ENCODE measurements around the gene DDX21.

DNA sequence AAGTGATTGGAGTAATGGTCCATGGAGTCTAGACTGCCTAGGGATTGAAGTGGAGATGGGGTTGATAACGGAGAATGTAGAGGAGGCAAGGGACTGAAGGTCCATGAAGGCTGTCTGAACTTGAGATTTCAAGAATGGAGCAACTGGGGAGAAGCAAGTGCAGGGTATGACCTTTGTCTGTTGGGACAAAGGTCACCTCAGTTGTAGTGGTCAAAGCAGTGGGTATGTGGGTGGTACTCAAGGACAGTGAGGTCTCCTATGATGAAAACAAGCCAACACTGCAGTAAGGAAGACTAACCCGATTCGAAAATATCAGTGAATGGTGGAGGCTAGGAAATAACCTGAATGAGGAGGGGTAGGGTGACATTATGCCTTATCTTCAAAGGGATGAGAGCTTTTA is 5.4 kb upstream of the DDX21 start:
- TF ChIP-seq EZH2 (IDR thresholded peaks at IDR 0.05): no peak
- no peak for TF ChIP-seq POLR2AphosphoS5 (IDR thresholded peaks at IDR 0.05; ENCODE audit: borderline replicate concordance, low read depth, low read length)
